Activated T-cell treated with anti-CD3 and anti-CD28 coated beads, Interleukin-2, amount 50 U/mL, for 72 hours (primary cell): ENCODE measurements around the gene PAX3. TPM values are rescaled to one million over a fixed set of nuclear protein-coding genes. Genes with fewer than 3 reads are reported as not detected.

Source experiments
- ATAC-seq, 2 donors: fragments of 150-1000 bp; cut with Tn5 transposase; replicated peaks in 1 of 2; 2 replicates each; pipeline ENCODE4 v1.10.0; 2021; ENCODE audit warnings: moderate library complexity in 2 of 2, mild to moderate bottlenecking in 1 of 2
- DNase-seq, 2 donors: peaks; one replicate each; pipeline ENCODE4 v3.0.0; 2021 to 2022; ENCODE audit warnings: mixed read lengths in 1 of 2
- H3K27ac Mint-ChIP-seq: one replicate; pipeline ENCODE4 v1.8.0; 2022; ENCODE audit warnings: mild to moderate bottlenecking, moderate library complexity, mixed read lengths
- H3K27me3 Mint-ChIP-seq: one replicate; pipeline ENCODE4 v1.8.0; 2022; ENCODE audit warnings: low read depth, mixed read lengths
- H3K36me3 Mint-ChIP-seq, 2 donors: one replicate each; pipeline ENCODE4 v1.8.0; 2022; ENCODE audit warnings: mixed read lengths in 2 of 2, mild to moderate bottlenecking in 1 of 2; ENCODE audit not compliant: insufficient read depth in 2 of 2
- H3K4me1 Mint-ChIP-seq: one replicate; pipeline ENCODE4 v1.8.0; 2022; ENCODE audit warnings: low read depth, mixed read lengths
- H3K4me3 Mint-ChIP-seq, 2 donors: one replicate each; pipeline ENCODE4 v1.8.0; 2022; ENCODE audit warnings: mild to moderate bottlenecking in 2 of 2, mixed read lengths in 2 of 2, moderate library complexity in 2 of 2
- H3K9me3 Mint-ChIP-seq, 2 donors: one replicate each; pipeline ENCODE4 v1.8.0; 2022; ENCODE audit warnings: mixed read lengths in 2 of 2
- total RNA-seq, 2 donors: library from RNA; stranded (reverse); gene quantifications; one replicate each; pipeline ENCODE4 v1.2.3, GENCODE V29; 2022

The PAX3 gene
- total RNA-seq, 2 donors from 2014 or later, result not detected

GRCh38 chr2:222264791-222265320 lies 33.9 kb downstream of the PAX3 start:
- peaks cover 7% of the 10 kb centered on the region for H3K27me3 Mint-ChIP-seq
- no peaks in the 10 kb centered on the region for H3K4me1 Mint-ChIP-seq
- DNase-seq (no peak), ATAC-seq (no peak)
- no peak overlapping the region for H3K4me3 Mint-ChIP-seq
- H3K27ac Mint-ChIP-seq, result no peak overlapping the region
- H3K9me3 Mint-ChIP-seq, result no peaks in the 10 kb centered on the region
- no peaks in the 10 kb centered on the region for H3K36me3 Mint-ChIP-seq

GRCh38 chr2:222261504-222261903 lies 37.3 kb downstream of the PAX3 start:
- DNase-seq (no peak), ATAC-seq (no peak)
- Mint-ChIP-seq H3K27me3 (peaks cover 15% of the 10 kb centered on the region), H3K36me3 (no peaks in the 10 kb centered on the region), H3K4me1 (no peaks in the 10 kb centered on the region), H3K27ac (no peak overlapping the region), H3K4me3 (no peak overlapping the region), H3K9me3 (no peaks in the 10 kb centered on the region)

GRCh38 chr2:222257645-222258044 lies 41.2 kb downstream of the PAX3 start:
- H3K9me3 Mint-ChIP-seq, result no peaks in the 10 kb centered on the region
- DNase-seq, result no peak
- ATAC-seq, result no peak
- H3K27ac Mint-ChIP-seq, result no peak overlapping the region
- peaks cover 13% of the 10 kb centered on the region for H3K27me3 Mint-ChIP-seq
- no peak overlapping the region for H3K4me3 Mint-ChIP-seq
- H3K4me1 Mint-ChIP-seq, result no peaks in the 10 kb centered on the region
- H3K36me3 Mint-ChIP-seq, result no peaks in the 10 kb centered on the region

GRCh38 chr2:222256250-222256649 lies 42.5 kb downstream of the PAX3 start:
- no peak overlapping the region for H3K27ac Mint-ChIP-seq
- peaks cover 13% of the 10 kb centered on the region for H3K27me3 Mint-ChIP-seq
- no peaks in the 10 kb centered on the region for H3K4me1 Mint-ChIP-seq
- DNase-seq (no peak), ATAC-seq (no peak)
- H3K9me3 Mint-ChIP-seq, result no peaks in the 10 kb centered on the region
- H3K4me3 Mint-ChIP-seq, result no peak overlapping the region
- H3K36me3 Mint-ChIP-seq, result no peaks in the 10 kb centered on the region

- DNase-seq (no peak), ATAC-seq (no peak)
- no peaks in the 10 kb centered on the region for H3K9me3 Mint-ChIP-seq
- H3K4me1 Mint-ChIP-seq, result no peaks in the 10 kb centered on the region
- peaks cover 13% of the 10 kb centered on the region for H3K27me3 Mint-ChIP-seq
- H3K27ac Mint-ChIP-seq, result no peak overlapping the region
- H3K36me3 Mint-ChIP-seq, result no peaks in the 10 kb centered on the region
- H3K4me3 Mint-ChIP-seq, result no peak overlapping the region
Measured at GRCh38 chr2:222255090-222255489, 43.7 kb downstream of the PAX3 start.

GRCh38 chr2:222250313-222250712 lies 48.5 kb downstream of the PAX3 start:
- no peak for DNase-seq
- H3K27ac Mint-ChIP-seq, result no peak overlapping the region
- ATAC-seq, result no peak
- no peaks in the 10 kb centered on the region for H3K27me3 Mint-ChIP-seq
- no peaks in the 10 kb centered on the region for H3K36me3 Mint-ChIP-seq
- no peaks in the 10 kb centered on the region for H3K4me1 Mint-ChIP-seq
- no peak overlapping the region for H3K4me3 Mint-ChIP-seq
- H3K9me3 Mint-ChIP-seq, result peaks cover 0 to 1% of the 10 kb centered on the region in 2 donors

- Mint-ChIP-seq H3K36me3 (no peaks in the 10 kb centered on the region), H3K4me3 (no peak overlapping the region), H3K9me3 (peaks cover 0 to 1% of the 10 kb centered on the region in 2 donors), H3K27ac (no peak overlapping the region), H3K4me1 (no peaks in the 10 kb centered on the region), H3K27me3 (no peaks in the 10 kb centered on the region)
- DNase-seq (no peak), ATAC-seq (no peak)
Measured at GRCh38 chr2:222249444-222249843, 49.4 kb downstream of the PAX3 start.

- peaks cover 6% of the 10 kb centered on the region for H3K27me3 Mint-ChIP-seq
- no peaks in the 10 kb centered on the region for H3K4me1 Mint-ChIP-seq
- no peak overlapping the region for H3K4me3 Mint-ChIP-seq
- no peaks in the 10 kb centered on the region for H3K36me3 Mint-ChIP-seq
- H3K9me3 Mint-ChIP-seq, result peaks cover 0 to 4% of the 10 kb centered on the region in 2 donors
- ATAC-seq (no peak), DNase-seq (no peak)
- H3K27ac Mint-ChIP-seq, result no peak overlapping the region
Measured at GRCh38 chr2:222248818-222249217, 50.0 kb downstream of the PAX3 start.

- Mint-ChIP-seq H3K27ac (no peak overlapping the region), H3K4me1 (no peaks in the 10 kb centered on the region), H3K36me3 (no peaks in the 10 kb centered on the region), H3K27me3 (peaks cover 11% of the 10 kb centered on the region), H3K4me3 (no peak overlapping the region), H3K9me3 (peaks cover 0 to 6% of the 10 kb centered on the region in 2 donors)
- no peak for ATAC-seq
- no peak for DNase-seq
Measured at GRCh38 chr2:222248256-222248655, 50.5 kb downstream of the PAX3 start.

- peaks cover 55% of the 10 kb centered on the region for H3K27me3 Mint-ChIP-seq
- no peak overlapping the region for H3K4me3 Mint-ChIP-seq
- ATAC-seq, result peak; percentile 60 to 72
- H3K9me3 Mint-ChIP-seq, result peaks cover 0 to 4% of the 10 kb centered on the region in 2 donors
- DNase-seq, result no peak
- no peaks in the 10 kb centered on the region for H3K4me1 Mint-ChIP-seq
- H3K27ac Mint-ChIP-seq, result no peak overlapping the region
- no peaks in the 10 kb centered on the region for H3K36me3 Mint-ChIP-seq
Measured at GRCh38 chr2:222242532-222242931, 56.3 kb downstream of the PAX3 start.

GRCh38 chr2:222241128-222241870 lies 57.5 kb downstream of the PAX3 start:
- no peak for ATAC-seq
- H3K27me3 Mint-ChIP-seq, result peaks cover 55% of the 10 kb centered on the region
- no peak for DNase-seq
- H3K36me3 Mint-ChIP-seq, result no peaks in the 10 kb centered on the region
- no peak overlapping the region for H3K27ac Mint-ChIP-seq
- H3K4me3 Mint-ChIP-seq, result no peak overlapping the region
- H3K4me1 Mint-ChIP-seq, result no peaks in the 10 kb centered on the region
- peaks cover 0 to 4% of the 10 kb centered on the region in 2 donors for H3K9me3 Mint-ChIP-seq

- H3K27ac Mint-ChIP-seq, result no peak overlapping the region
- no peaks in the 10 kb centered on the region for H3K4me1 Mint-ChIP-seq
- no peaks in the 10 kb centered on the region for H3K36me3 Mint-ChIP-seq
- H3K27me3 Mint-ChIP-seq, result peaks cover 55% of the 10 kb centered on the region
- H3K4me3 Mint-ChIP-seq, result no peak overlapping the region
- DNase-seq (no peak), ATAC-seq (no peak)
- peaks cover 0 to 4% of the 10 kb centered on the region in 2 donors for H3K9me3 Mint-ChIP-seq
Measured at GRCh38 chr2:222240676-222241049, 58.1 kb downstream of the PAX3 start.

GRCh38 chr2:222239945-222240675 lies 58.7 kb downstream of the PAX3 start:
- DNase-seq, result no peak
- Mint-ChIP-seq H3K4me1 (no peaks in the 10 kb centered on the region), H3K27ac (no peak overlapping the region), H3K36me3 (no peaks in the 10 kb centered on the region), H3K4me3 (no peak overlapping the region), H3K27me3 (peaks cover 55% of the 10 kb centered on the region), H3K9me3 (peaks cover 0 to 4% of the 10 kb centered on the region in 2 donors)
- no peak for ATAC-seq
